HG03439 (cell line): ENCODE results near the gene PLSCR1.
"Not testable (repeated sequence)": the region's sequence is repeated elsewhere in the genome, so short reads cannot be mapped to it uniquely, and the experiment has no call there.

ENCODE experiments used
- ATAC-seq: cut with Tn5 transposase; IDR thresholded peaks from one replicate; pipeline ENCODE4 v1.9.1; 2021; ENCODE audit warnings: mild to moderate bottlenecking, moderate library complexity; ENCODE audit not compliant: unreplicated experiment

The PLSCR1 gene

GRCh38 chr3:146550070-146550615 lies 5.7 kb upstream of the PLSCR1 start:
- ATAC-seq = no peak

GRCh38 chr3:146547235-146547835 lies 2.9 kb upstream of the PLSCR1 start:
- no peak for ATAC-seq

GRCh38 chr3:146546366-146546965 lies 2.1 kb upstream of the PLSCR1 start:
- no peak for ATAC-seq

- ATAC-seq = no peak
Observed at GRCh38 chr3:146544929-146545528, 622 bp upstream of the PLSCR1 start.

- peak; percentile 9 for ATAC-seq
Observed at GRCh38 chr3:146543461-146544001, 876 bp downstream of the PLSCR1 start.

- ATAC-seq = no peak
Observed at GRCh38 chr3:146542978-146543377, 1.4 kb downstream of the PLSCR1 start.

- ATAC-seq = no peak
Observed at GRCh38 chr3:146542179-146542578, 2.2 kb downstream of the PLSCR1 start.

GRCh38 chr3:146540978-146541377 lies 3.4 kb downstream of the PLSCR1 start:
- ATAC-seq = no peak

- ATAC-seq = no peak
Observed at GRCh38 chr3:146540236-146540635, 4.2 kb downstream of the PLSCR1 start.

- no peak for ATAC-seq
Observed at GRCh38 chr3:146539315-146539714, 5.1 kb downstream of the PLSCR1 start.

- no peak for ATAC-seq
Observed at GRCh38 chr3:146537603-146538002, 6.8 kb downstream of the PLSCR1 start.

- no peak for ATAC-seq
Observed at GRCh38 chr3:146536681-146537080, 7.7 kb downstream of the PLSCR1 start.

- no peak for ATAC-seq
Observed at GRCh38 chr3:146532406-146532805, 12.0 kb downstream of the PLSCR1 start.

GRCh38 chr3:146530609-146531008 lies 13.8 kb downstream of the PLSCR1 start:
- no peak for ATAC-seq

GRCh38 chr3:146529021-146529420 lies 15.4 kb downstream of the PLSCR1 start:
- no peak for ATAC-seq

GRCh38 chr3:146524961-146525360 lies 19.4 kb downstream of the PLSCR1 start:
- no peak for ATAC-seq

- no peak for ATAC-seq
Observed at GRCh38 chr3:146523531-146523930, 20.9 kb downstream of the PLSCR1 start.

GRCh38 chr3:146522174-146523158 lies 21.9 kb downstream of the PLSCR1 start:
- ATAC-seq = not testable (repeated sequence)

- no peak for ATAC-seq
Observed at GRCh38 chr3:146521394-146521793, 23.0 kb downstream of the PLSCR1 start.

GRCh38 chr3:146519810-146520209 lies 24.6 kb downstream of the PLSCR1 start:
- ATAC-seq = no peak
